Mesenchymal stem cell (in vitro differentiated cells and primary cell): Measurements from ENCODE around the gene KHSRP.

ENCODE experiments used
- DNase-seq: peaks from one replicate; pipeline ENCODE4 v3.0.0-alpha.2; 2013
- H2AFZ ChIP-seq: one replicate; pipeline ENCODE4 v1.6.1; 2013; ENCODE audit warnings: low read depth, mild to moderate bottlenecking, control low read depth, inconsistent platforms, low read length, moderate library complexity
- H2AK5ac ChIP-seq: 2 replicates; pipeline ENCODE4 v1.6.1; 2013; ENCODE audit warnings: low read length, moderate library complexity, mild to moderate bottlenecking, inconsistent platforms; ENCODE audit not compliant: severe bottlenecking
- H2BK120ac ChIP-seq: one replicate; pipeline ENCODE4 v1.6.1; 2013; ENCODE audit warnings: low read depth, mild to moderate bottlenecking, inconsistent platforms, low read length, moderate library complexity
- H2BK12ac ChIP-seq, 2 experiments: one replicate each; pipeline ENCODE4 v1.6.1; 2013; ENCODE audit warnings: inconsistent platforms in 2 of 2, low read length in 2 of 2, mild to moderate bottlenecking in 2 of 2, moderate library complexity in 2 of 2, control low read depth in 1 of 2
- H2BK15ac ChIP-seq: one replicate; pipeline ENCODE4 v1.6.1; 2013; ENCODE audit warnings: mild to moderate bottlenecking, low read depth, inconsistent platforms; ENCODE audit not compliant: poor library complexity, severe bottlenecking
- H2BK5ac ChIP-seq: 2 replicates; pipeline ENCODE4 v1.6.1; 2013; ENCODE audit warnings: low read depth, mild to moderate bottlenecking, low read length, control low read depth, inconsistent platforms; ENCODE audit not compliant: poor library complexity, severe bottlenecking
- H3K14ac ChIP-seq, 2 experiments: one replicate each; pipeline ENCODE4 v1.6.1; 2013; ENCODE audit warnings: inconsistent platforms in 2 of 2, low read length in 2 of 2, control low read depth in 1 of 2, mild to moderate bottlenecking in 1 of 2, moderate library complexity in 1 of 2
- H3K18ac ChIP-seq, 2 experiments: one replicate each; pipeline ENCODE4 v1.6.1; 2013; ENCODE audit warnings: inconsistent platforms in 2 of 2, low read length in 2 of 2, control low read depth in 1 of 2, low read depth in 1 of 2, mild to moderate bottlenecking in 1 of 2
- H3K23ac ChIP-seq, 2 experiments: one replicate each; pipeline ENCODE4 v1.6.1; 2013; ENCODE audit warnings: inconsistent platforms in 2 of 2, low read length in 2 of 2, mild to moderate bottlenecking in 2 of 2, moderate library complexity in 2 of 2, control low read depth in 1 of 2
- H3K27ac ChIP-seq: 2 replicates; pipeline ENCODE4 v1.5.1; 2013; ENCODE audit warnings: mild to moderate bottlenecking, moderate library complexity, low read length, control low read depth, inconsistent platforms; ENCODE audit not compliant: poor library complexity, severe bottlenecking
- H3K27me3 ChIP-seq, 2 experiments: 2 replicates each; pipeline versions ENCODE4 v1.6.1 to v1.7.0; 2013; ENCODE audit warnings: low read length in 2 of 2, mild to moderate bottlenecking in 2 of 2, moderate library complexity in 2 of 2, control low read depth in 1 of 2, inconsistent platforms in 1 of 2; ENCODE audit not compliant: control insufficient read depth in 1 of 2, insufficient read depth in 1 of 2
- H3K36me3 ChIP-seq, 2 experiments: 2 replicates each; pipeline versions ENCODE4 v1.6.1 to v1.7.0; 2013; ENCODE audit warnings: low read length in 2 of 2, control low read depth in 1 of 2, inconsistent platforms in 1 of 2, low read depth in 1 of 2, mild to moderate bottlenecking in 1 of 2; ENCODE audit not compliant: insufficient read depth in 2 of 2, control insufficient read depth in 1 of 2
- H3K4ac ChIP-seq, 2 experiments: one replicate each; pipeline ENCODE4 v1.6.1; 2013; ENCODE audit warnings: inconsistent platforms in 2 of 2, low read length in 2 of 2, mild to moderate bottlenecking in 2 of 2, moderate library complexity in 2 of 2, control low read depth in 1 of 2, low read depth in 1 of 2
- H3K4me1 ChIP-seq: 2 replicates; pipeline ENCODE4 v1.6.1; 2013; ENCODE audit warnings: low read depth, low read length, control low read depth; ENCODE audit not compliant: control insufficient read depth, insufficient read depth
- H3K4me2 ChIP-seq: 2 replicates; pipeline ENCODE4 v1.6.1; 2013; ENCODE audit warnings: low read length, mild to moderate bottlenecking, inconsistent platforms; ENCODE audit not compliant: poor library complexity, severe bottlenecking
- H3K4me3 ChIP-seq, 2 experiments: 2 replicates each; pipeline versions ENCODE4 v1.5.1 to v1.7.0; 2013; ENCODE audit warnings: low read length in 2 of 2, mild to moderate bottlenecking in 2 of 2, control low read depth in 1 of 2, low read depth in 1 of 2; ENCODE audit not compliant: insufficient read depth in 1 of 2
- H3K79me1 ChIP-seq: replicated peaks from 2 replicates; pipeline ENCODE4 v1.6.1; 2013; ENCODE audit warnings: mild to moderate bottlenecking, control low read depth, low read length, inconsistent platforms; ENCODE audit not compliant: poor library complexity, severe bottlenecking
- H3K9ac ChIP-seq: 2 replicates; pipeline ENCODE4 v1.7.0; 2013; ENCODE audit warnings: mild to moderate bottlenecking, low read length, moderate library complexity
- H3K9me3 ChIP-seq: 2 replicates; pipeline ENCODE4 v1.7.0; 2013; ENCODE audit warnings: mild to moderate bottlenecking, low read length; ENCODE audit not compliant: control insufficient read depth
- H4K8ac ChIP-seq: one replicate; pipeline ENCODE4 v1.6.1; 2013; ENCODE audit warnings: inconsistent platforms, mild to moderate bottlenecking, low read length, moderate library complexity
- H4K91ac ChIP-seq: one replicate; pipeline ENCODE4 v1.6.1; 2013; ENCODE audit warnings: mild to moderate bottlenecking, low read length, inconsistent platforms
- WGBS: methylation state at CpG from one replicate; pipeline ENCODE4 v1.1.7; 2013; ENCODE audit warnings: mixed read lengths; 5-methylcytosine and 5-hydroxymethylcytosine counted together

Gene KHSRP

GRCh38 chr19:6424939-6425731 lies 524 bp upstream of the KHSRP start:
- DNase-seq: peak; percentile 100
- Histone ChIP-seq H4K8ac (peak overlapping the region; percentile 99), H2AK5ac (no peak overlapping the region), H3K27me3 (peaks cover 9% of the 10 kb centered on the region in 2 experiments), H3K14ac (no peak overlapping the region), H4K91ac (no peak overlapping the region), H2BK120ac (no peak overlapping the region), H3K79me1 (peaks cover 5% of the 10 kb centered on the region), H3K4ac (peak overlapping the region in 1 of 2 experiments; percentile 64), H3K36me3 (peaks cover 21 to 22% of the 10 kb centered on the region in 2 experiments), H3K4me3 (peak overlapping the region in 1 of 2 experiments; percentile 50), H3K4me1 (peaks cover 19% of the 10 kb centered on the region), H3K9me3 (no peaks in the 10 kb centered on the region), H2BK5ac (no peak overlapping the region), H2AFZ (peak overlapping the region; percentile 48), H2BK12ac (no peak overlapping the region), H3K18ac (peak overlapping the region in 1 of 2 experiments; percentile 92), H3K27ac (peak overlapping the region; percentile 62), H3K9ac (peak overlapping the region; percentile 53), H2BK15ac (peak overlapping the region; percentile 6), H3K4me2 (no peak overlapping the region), H3K23ac (no peak overlapping the region)
- 11% methylated on average over 42 of the region's 43 CpGs for WGBS

- Histone ChIP-seq H3K4ac (peak overlapping the region; percentile 13 to 54), H2BK12ac (no peak overlapping the region), H3K27ac (peak overlapping the region; percentile 55), H3K27me3 (no peaks in the 10 kb centered on the region), H2BK5ac (no peak overlapping the region), H2BK15ac (no peak overlapping the region), H3K36me3 (peaks cover 36% of the 10 kb centered on the region in 2 experiments), H3K4me2 (peak overlapping the region; percentile 75), H2BK120ac (no peak overlapping the region), H3K79me1 (peaks cover 7% of the 10 kb centered on the region), H4K91ac (no peak overlapping the region), H2AFZ (no peak overlapping the region), H3K9ac (peak overlapping the region; percentile 96), H3K14ac (peak overlapping the region in 1 of 2 experiments; percentile 45), H4K8ac (no peak overlapping the region), H2AK5ac (no peak overlapping the region), H3K4me3 (peak overlapping the region; percentile 83 to 95), H3K23ac (peak overlapping the region in 1 of 2 experiments; percentile 36), H3K4me1 (peaks cover 21% of the 10 kb centered on the region), H3K18ac (peak overlapping the region; percentile 49 to 74), H3K9me3 (no peaks in the 10 kb centered on the region)
- DNase-seq: peak; percentile 83
- WGBS: 1% methylated on average over 16 of the region's 20 CpGs
Observed at GRCh38 chr19:6423499-6424194, 964 bp downstream of the KHSRP start.

- no peak for DNase-seq
- Histone ChIP-seq H3K9ac (peak overlapping the region; percentile 96), H3K27me3 (no peaks in the 10 kb centered on the region), H3K9me3 (no peaks in the 10 kb centered on the region), H2BK5ac (no peak overlapping the region), H3K23ac (peak overlapping the region in 1 of 2 experiments; percentile 34), H3K79me1 (peaks cover 24% of the 10 kb centered on the region), H3K18ac (no peak overlapping the region), H2AFZ (no peak overlapping the region), H3K27ac (no peak overlapping the region), H3K4me3 (no peak overlapping the region), H4K8ac (no peak overlapping the region), H3K4me1 (peaks cover 20% of the 10 kb centered on the region), H2BK15ac (no peak overlapping the region), H4K91ac (no peak overlapping the region), H3K4me2 (no peak overlapping the region), H2AK5ac (no peak overlapping the region), H3K4ac (no peak overlapping the region), H3K14ac (no peak overlapping the region), H3K36me3 (peaks cover 59 to 60% of the 10 kb centered on the region in 2 experiments), H2BK120ac (no peak overlapping the region), H2BK12ac (no peak overlapping the region)
- 94% methylated on average over 20 of the region's 20 CpGs for WGBS
Observed at GRCh38 chr19:6421075-6422014, 3.3 kb downstream of the KHSRP start.
